HEK293 (cell line): ENCODE data around the gene MTUS2.

Experiments used
- MEIS1 ChIP-seq: sonication (generic); formaldehyde crosslinking; IDR thresholded peaks from 2 replicates; pipeline ENCODE4 v1.8.1; 2022; ENCODE audit warnings: missing genetic modification reagents, mild to moderate bottlenecking, borderline replicate concordance
- ZBTB21 ChIP-seq: fragments of 450-650 bp; formaldehyde crosslinking; IDR thresholded peaks from 2 replicates; pipeline ENCODE4 v1.5.1; 2017; ENCODE audit warnings: missing biosample characterization, missing genetic modification characterization
- ZBTB7A ChIP-seq: fragments of 450-650 bp; formaldehyde crosslinking; IDR thresholded peaks from 2 replicates; pipeline ENCODE4 v1.5.1; 2016; ENCODE audit warnings: low read depth, missing biosample characterization, missing genetic modification characterization
- ZFP3 ChIP-seq: fragments of 450-650 bp; formaldehyde crosslinking; IDR thresholded peaks from 2 replicates; pipeline ENCODE4 v1.5.1; 2016; ENCODE audit warnings: low read depth, missing biosample characterization, missing genetic modification characterization
- ZNF19 ChIP-seq: fragments of 450-650 bp; formaldehyde crosslinking; IDR thresholded peaks from 2 replicates; pipeline ENCODE4; 2016; ENCODE audit warnings: missing biosample characterization, missing genetic modification characterization, low read depth
- ZNF558 ChIP-seq: fragments of 450-650 bp; formaldehyde crosslinking; IDR thresholded peaks from 2 replicates; pipeline ENCODE4 v1.5.1; 2016; ENCODE audit warnings: missing biosample characterization, missing genetic modification characterization
- ZNF768 ChIP-seq: fragments of 450-650 bp; formaldehyde crosslinking; IDR thresholded peaks from 2 replicates; pipeline ENCODE4 v1.5.1; 2018; ENCODE audit warnings: missing biosample characterization, mild to moderate bottlenecking, missing genetic modification characterization
- ZNF830 ChIP-seq: fragments of 450-650 bp; IDR thresholded peaks from 2 replicates; pipeline ENCODE4 v1.5.0; 2018; ENCODE audit warnings: missing biosample characterization, missing genetic modification characterization, low read depth, mild to moderate bottlenecking, moderate library complexity
- TF ChIP-seq, protein P1 (sequence below): fragments of 450-650 bp; formaldehyde crosslinking; IDR thresholded peaks from 2 replicates; pipeline ENCODE4 v1.5.1; 2017; ENCODE audit warnings: missing biosample characterization, missing genetic modification characterization
- TF ChIP-seq, protein P2 (sequence below): fragments of 450-650 bp; formaldehyde crosslinking; IDR thresholded peaks from 2 replicates; pipeline ENCODE4 v1.5.1; 2016; ENCODE audit warnings: missing biosample characterization, missing genetic modification characterization
- TF ChIP-seq, protein P3 (sequence below): fragments of 450-650 bp; formaldehyde crosslinking; optimal IDR thresholded peaks from 2 replicates; pipeline ENCODE3; 2016; ENCODE audit warnings: missing biosample characterization, mild to moderate bottlenecking, missing genetic modification characterization
- TF ChIP-seq, protein P4 (sequence below): fragments of 450-650 bp; formaldehyde crosslinking; IDR thresholded peaks from 2 replicates; pipeline ENCODE4 v1.5.1; 2016; ENCODE audit warnings: missing biosample characterization, missing genetic modification characterization, borderline replicate concordance
- TF ChIP-seq, protein P5 (sequence below): fragments of 450-650 bp; formaldehyde crosslinking; IDR thresholded peaks from 2 replicates; pipeline ENCODE4 v1.5.1; 2016; ENCODE audit warnings: missing biosample characterization, missing genetic modification characterization, low read depth

DNA sequence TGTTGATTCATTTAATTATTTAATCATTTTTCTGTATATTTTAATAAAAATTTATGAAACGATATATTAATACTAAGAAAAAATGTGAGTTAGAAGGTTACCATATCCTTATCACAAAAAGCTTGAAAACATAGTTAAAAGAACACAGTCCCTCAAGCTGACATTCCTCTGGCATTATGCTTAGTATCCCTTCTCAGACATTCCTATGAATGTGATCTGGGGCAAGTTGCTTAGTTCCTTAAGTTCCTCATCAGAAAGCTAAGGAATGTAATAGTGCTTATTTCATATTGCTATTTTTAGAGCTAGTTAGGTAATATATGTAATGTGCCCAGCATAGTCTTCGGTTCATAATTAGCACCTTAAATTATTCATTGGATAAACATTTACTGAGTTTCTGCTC lies 122.8 kb downstream of the MTUS2 start:
- TF ChIP-seq, protein P1, sequence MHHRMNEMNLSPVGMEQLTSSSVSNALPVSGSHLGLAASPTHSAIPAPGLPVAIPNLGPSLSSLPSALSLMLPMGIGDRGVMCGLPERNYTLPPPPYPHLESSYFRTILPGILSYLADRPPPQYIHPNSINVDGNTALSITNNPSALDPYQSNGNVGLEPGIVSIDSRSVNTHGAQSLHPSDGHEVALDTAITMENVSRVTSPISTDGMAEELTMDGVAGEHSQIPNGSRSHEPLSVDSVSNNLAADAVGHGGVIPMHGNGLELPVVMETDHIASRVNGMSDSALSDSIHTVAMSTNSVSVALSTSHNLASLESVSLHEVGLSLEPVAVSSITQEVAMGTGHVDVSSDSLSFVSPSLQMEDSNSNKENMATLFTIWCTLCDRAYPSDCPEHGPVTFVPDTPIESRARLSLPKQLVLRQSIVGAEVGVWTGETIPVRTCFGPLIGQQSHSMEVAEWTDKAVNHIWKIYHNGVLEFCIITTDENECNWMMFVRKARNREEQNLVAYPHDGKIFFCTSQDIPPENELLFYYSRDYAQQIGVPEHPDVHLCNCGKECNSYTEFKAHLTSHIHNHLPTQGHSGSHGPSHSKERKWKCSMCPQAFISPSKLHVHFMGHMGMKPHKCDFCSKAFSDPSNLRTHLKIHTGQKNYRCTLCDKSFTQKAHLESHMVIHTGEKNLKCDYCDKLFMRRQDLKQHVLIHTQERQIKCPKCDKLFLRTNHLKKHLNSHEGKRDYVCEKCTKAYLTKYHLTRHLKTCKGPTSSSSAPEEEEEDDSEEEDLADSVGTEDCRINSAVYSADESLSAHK (tag by site-specific recombination), result no peak
- TF ChIP-seq ZNF830 (no peak), ZNF19 (tag by site-specific recombination) (no peak), ZBTB21 (tag by site-specific recombination) (no peak), ZBTB7A (tag by site-specific recombination) (no peak), ZFP3 (no peak), ZNF768 (tag by site-specific recombination) (no peak), MEIS1 (CRISPR knock-in tag) (no peak), ZNF558 (tag by site-specific recombination) (no peak)
- TF ChIP-seq, protein P2, sequence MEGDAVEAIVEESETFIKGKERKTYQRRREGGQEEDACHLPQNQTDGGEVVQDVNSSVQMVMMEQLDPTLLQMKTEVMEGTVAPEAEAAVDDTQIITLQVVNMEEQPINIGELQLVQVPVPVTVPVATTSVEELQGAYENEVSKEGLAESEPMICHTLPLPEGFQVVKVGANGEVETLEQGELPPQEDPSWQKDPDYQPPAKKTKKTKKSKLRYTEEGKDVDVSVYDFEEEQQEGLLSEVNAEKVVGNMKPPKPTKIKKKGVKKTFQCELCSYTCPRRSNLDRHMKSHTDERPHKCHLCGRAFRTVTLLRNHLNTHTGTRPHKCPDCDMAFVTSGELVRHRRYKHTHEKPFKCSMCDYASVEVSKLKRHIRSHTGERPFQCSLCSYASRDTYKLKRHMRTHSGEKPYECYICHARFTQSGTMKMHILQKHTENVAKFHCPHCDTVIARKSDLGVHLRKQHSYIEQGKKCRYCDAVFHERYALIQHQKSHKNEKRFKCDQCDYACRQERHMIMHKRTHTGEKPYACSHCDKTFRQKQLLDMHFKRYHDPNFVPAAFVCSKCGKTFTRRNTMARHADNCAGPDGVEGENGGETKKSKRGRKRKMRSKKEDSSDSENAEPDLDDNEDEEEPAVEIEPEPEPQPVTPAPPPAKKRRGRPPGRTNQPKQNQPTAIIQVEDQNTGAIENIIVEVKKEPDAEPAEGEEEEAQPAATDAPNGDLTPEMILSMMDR (tag by site-specific recombination), result no peak
- TF ChIP-seq, protein P3, sequence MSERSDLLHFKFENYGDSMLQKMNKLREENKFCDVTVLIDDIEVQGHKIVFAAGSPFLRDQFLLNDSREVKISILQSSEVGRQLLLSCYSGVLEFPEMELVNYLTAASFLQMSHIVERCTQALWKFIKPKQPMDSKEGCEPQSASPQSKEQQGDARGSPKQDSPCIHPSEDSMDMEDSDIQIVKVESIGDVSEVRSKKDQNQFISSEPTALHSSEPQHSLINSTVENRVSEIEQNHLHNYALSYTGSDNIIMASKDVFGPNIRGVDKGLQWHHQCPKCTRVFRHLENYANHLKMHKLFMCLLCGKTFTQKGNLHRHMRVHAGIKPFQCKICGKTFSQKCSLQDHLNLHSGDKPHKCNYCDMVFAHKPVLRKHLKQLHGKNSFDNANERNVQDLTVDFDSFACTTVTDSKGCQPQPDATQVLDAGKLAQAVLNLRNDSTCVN (tag by site-specific recombination), result no peak
- TF ChIP-seq, protein P4, sequence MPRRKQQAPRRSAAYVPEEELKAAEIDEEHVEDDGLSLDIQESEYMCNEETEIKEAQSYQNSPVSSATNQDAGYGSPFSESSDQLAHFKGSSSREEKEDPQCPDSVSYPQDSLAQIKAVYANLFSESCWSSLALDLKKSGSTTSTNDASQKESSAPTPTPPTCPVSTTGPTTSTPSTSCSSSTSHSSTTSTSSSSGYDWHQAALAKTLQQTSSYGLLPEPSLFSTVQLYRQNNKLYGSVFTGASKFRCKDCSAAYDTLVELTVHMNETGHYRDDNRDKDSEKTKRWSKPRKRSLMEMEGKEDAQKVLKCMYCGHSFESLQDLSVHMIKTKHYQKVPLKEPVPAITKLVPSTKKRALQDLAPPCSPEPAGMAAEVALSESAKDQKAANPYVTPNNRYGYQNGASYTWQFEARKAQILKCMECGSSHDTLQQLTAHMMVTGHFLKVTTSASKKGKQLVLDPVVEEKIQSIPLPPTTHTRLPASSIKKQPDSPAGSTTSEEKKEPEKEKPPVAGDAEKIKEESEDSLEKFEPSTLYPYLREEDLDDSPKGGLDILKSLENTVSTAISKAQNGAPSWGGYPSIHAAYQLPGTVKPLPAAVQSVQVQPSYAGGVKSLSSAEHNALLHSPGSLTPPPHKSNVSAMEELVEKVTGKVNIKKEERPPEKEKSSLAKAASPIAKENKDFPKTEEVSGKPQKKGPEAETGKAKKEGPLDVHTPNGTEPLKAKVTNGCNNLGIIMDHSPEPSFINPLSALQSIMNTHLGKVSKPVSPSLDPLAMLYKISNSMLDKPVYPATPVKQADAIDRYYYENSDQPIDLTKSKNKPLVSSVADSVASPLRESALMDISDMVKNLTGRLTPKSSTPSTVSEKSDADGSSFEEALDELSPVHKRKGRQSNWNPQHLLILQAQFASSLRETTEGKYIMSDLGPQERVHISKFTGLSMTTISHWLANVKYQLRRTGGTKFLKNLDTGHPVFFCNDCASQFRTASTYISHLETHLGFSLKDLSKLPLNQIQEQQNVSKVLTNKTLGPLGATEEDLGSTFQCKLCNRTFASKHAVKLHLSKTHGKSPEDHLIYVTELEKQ (tag by site-specific recombination), result no peak
- TF ChIP-seq, protein P5, sequence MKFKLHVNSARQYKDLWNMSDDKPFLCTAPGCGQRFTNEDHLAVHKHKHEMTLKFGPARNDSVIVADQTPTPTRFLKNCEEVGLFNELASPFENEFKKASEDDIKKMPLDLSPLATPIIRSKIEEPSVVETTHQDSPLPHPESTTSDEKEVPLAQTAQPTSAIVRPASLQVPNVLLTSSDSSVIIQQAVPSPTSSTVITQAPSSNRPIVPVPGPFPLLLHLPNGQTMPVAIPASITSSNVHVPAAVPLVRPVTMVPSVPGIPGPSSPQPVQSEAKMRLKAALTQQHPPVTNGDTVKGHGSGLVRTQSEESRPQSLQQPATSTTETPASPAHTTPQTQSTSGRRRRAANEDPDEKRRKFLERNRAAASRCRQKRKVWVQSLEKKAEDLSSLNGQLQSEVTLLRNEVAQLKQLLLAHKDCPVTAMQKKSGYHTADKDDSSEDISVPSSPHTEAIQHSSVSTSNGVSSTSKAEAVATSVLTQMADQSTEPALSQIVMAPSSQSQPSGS (tag by site-specific recombination), result no peak
